ENCODE results near the gene VPS8. TPM values are rescaled to one million over a fixed set of nuclear protein-coding genes. Genes with fewer than 3 reads are reported as not detected.

The VPS8 gene
- total and polyA plus RNA-seq, 9 of the 15 experiments (the other 6 are each of a cell fraction or from before 2014, with no cell fraction given) = 7.2 to 41.0 (median 28.3) TPM

DNA sequence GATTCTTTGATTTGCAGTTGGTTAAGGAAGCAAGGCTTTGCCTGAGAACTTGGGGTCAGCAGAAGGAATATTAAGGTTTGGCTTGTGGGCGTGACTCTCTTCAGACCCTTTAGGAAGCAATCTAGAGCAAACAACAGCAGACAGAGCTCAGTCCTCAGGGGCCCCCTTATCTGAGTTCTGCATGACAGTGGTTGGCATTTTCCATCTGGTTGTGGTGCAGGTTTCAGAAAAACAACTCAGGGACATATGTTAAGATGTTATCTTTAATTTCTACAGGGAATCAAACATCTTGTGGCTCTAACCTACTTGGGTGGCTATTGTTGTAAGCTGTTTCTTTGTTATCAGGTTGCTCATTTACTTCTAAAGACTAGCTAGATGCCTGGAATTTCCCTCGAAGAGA is 141.4 kb downstream of the VPS8 start (continued):
- no peak for TF ChIP-seq KAT7 (CRISPR knock-in tag; IDR thresholded peaks at IDR 0.05; ENCODE audit: borderline replicate concordance)
- TF ChIP-seq PML (IDR thresholded peaks at IDR 0.05; ENCODE audit: low read length) = peak; percentile 37; the same call in 1 of the 2 replicates
- no peak for TF ChIP-seq ZNF830 (CRISPR knock-in tag; IDR thresholded peaks at IDR 0.05)
- TF ChIP-seq BRD4 (IDR thresholded peaks at IDR 0.05) = no peak
- no peak for TF ChIP-seq SMAD4 (CRISPR knock-in tag; conservative IDR thresholded peaks at IDR 0.05)
- no peak for TF ChIP-seq HIVEP1 (CRISPR knock-in tag; IDR thresholded peaks at IDR 0.05)
- TF ChIP-seq PCBP2 (IDR thresholded peaks at IDR 0.05; ENCODE audit: low read depth, low read length, poor library complexity, severe bottlenecking) = no peak
- no peak for TF ChIP-seq ZNF436 (CRISPR knock-in tag; IDR thresholded peaks at IDR 0.05)
- no peak for TF ChIP-seq GABPB1 (CRISPR knock-in tag; IDR thresholded peaks at IDR 0.05)
- TF ChIP-seq ZNF224 (CRISPR knock-in tag; IDR thresholded peaks at IDR 0.05) = no peak
- TF ChIP-seq ZNF778 (CRISPR knock-in tag; IDR thresholded peaks at IDR 0.05) = no peak
- TF ChIP-seq MYBL2 (IDR thresholded peaks at IDR 0.05; ENCODE audit: low read depth) = no peak
- no peak for TF ChIP-seq MYBL2 (CRISPR knock-in tag; IDR thresholded peaks at IDR 0.05; ENCODE audit: borderline replicate concordance)
- TF ChIP-seq ASH1L (IDR thresholded peaks at IDR 0.05; ENCODE audit: borderline replicate concordance, low read depth, partially characterized antibody) = no peak
- TF ChIP-seq PURB (CRISPR knock-in tag; IDR thresholded peaks at IDR 0.05; ENCODE audit: low read depth) = no peak
- no peak for TF ChIP-seq CHD4 (IDR thresholded peaks at IDR 0.05; ENCODE audit: insufficient read depth, insufficient replicate concordance, low read depth, low read length, poor library complexity, severe bottlenecking)
- TF ChIP-seq KLF16 (IDR thresholded peaks at IDR 0.05) = peak; percentile 28; the same call in 1 of the 2 replicates
- TF ChIP-seq, protein P1, sequence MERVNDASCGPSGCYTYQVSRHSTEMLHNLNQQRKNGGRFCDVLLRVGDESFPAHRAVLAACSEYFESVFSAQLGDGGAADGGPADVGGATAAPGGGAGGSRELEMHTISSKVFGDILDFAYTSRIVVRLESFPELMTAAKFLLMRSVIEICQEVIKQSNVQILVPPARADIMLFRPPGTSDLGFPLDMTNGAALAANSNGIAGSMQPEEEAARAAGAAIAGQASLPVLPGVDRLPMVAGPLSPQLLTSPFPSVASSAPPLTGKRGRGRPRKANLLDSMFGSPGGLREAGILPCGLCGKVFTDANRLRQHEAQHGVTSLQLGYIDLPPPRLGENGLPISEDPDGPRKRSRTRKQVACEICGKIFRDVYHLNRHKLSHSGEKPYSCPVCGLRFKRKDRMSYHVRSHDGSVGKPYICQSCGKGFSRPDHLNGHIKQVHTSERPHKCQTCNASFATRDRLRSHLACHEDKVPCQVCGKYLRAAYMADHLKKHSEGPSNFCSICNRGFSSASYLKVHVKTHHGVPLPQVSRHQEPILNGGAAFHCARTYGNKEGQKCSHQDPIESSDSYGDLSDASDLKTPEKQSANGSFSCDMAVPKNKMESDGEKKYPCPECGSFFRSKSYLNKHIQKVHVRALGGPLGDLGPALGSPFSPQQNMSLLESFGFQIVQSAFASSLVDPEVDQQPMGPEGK (CRISPR knock-in tag; IDR thresholded peaks at IDR 0.05; ENCODE audit: borderline replicate concordance) = no peak
- TF ChIP-seq PHF21A (IDR thresholded peaks at IDR 0.05; ENCODE audit: borderline replicate concordance, low read depth) = no peak
- no peak for TF ChIP-seq TCF7 (IDR thresholded peaks at IDR 0.05; ENCODE audit: borderline replicate concordance)
- TF ChIP-seq ZNF79 (CRISPR knock-in tag; IDR thresholded peaks at IDR 0.05; ENCODE audit: low read depth) = no peak
- TF ChIP-seq NCOR1 (IDR thresholded peaks at IDR 0.05) = peak; percentile 57
- peak; percentile 71 for TF ChIP-seq TAL1 (IDR thresholded peaks at IDR 0.05)
- TF ChIP-seq CBFA2T3 (IDR thresholded peaks at IDR 0.05) = peak; percentile 83
- TF ChIP-seq, protein P2, sequence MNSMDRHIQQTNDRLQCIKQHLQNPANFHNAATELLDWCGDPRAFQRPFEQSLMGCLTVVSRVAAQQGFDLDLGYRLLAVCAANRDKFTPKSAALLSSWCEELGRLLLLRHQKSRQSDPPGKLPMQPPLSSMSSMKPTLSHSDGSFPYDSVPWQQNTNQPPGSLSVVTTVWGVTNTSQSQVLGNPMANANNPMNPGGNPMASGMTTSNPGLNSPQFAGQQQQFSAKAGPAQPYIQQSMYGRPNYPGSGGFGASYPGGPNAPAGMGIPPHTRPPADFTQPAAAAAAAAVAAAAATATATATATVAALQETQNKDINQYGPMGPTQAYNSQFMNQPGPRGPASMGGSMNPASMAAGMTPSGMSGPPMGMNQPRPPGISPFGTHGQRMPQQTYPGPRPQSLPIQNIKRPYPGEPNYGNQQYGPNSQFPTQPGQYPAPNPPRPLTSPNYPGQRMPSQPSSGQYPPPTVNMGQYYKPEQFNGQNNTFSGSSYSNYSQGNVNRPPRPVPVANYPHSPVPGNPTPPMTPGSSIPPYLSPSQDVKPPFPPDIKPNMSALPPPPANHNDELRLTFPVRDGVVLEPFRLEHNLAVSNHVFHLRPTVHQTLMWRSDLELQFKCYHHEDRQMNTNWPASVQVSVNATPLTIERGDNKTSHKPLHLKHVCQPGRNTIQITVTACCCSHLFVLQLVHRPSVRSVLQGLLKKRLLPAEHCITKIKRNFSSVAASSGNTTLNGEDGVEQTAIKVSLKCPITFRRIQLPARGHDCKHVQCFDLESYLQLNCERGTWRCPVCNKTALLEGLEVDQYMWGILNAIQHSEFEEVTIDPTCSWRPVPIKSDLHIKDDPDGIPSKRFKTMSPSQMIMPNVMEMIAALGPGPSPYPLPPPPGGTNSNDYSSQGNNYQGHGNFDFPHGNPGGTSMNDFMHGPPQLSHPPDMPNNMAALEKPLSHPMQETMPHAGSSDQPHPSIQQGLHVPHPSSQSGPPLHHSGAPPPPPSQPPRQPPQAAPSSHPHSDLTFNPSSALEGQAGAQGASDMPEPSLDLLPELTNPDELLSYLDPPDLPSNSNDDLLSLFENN (IDR thresholded peaks at IDR 0.05; ENCODE audit: low read depth in 2 of 2, low read length in 2 of 2) = no peak

Data from K562 (cell line).